ELR (cell line): Measurements from ENCODE around the gene DCUN1D3.
"Not testable (repeated sequence)": the region's sequence is repeated elsewhere in the genome, so short reads cannot be mapped to it uniquely, and the experiment has no call there.

ENCODE experiments used
- DNase-seq: peaks from one replicate; pipeline ENCODE4 v3.0.0-alpha.2; 2015; ENCODE audit warnings: low read depth

DCUN1D3 gene

DNA sequence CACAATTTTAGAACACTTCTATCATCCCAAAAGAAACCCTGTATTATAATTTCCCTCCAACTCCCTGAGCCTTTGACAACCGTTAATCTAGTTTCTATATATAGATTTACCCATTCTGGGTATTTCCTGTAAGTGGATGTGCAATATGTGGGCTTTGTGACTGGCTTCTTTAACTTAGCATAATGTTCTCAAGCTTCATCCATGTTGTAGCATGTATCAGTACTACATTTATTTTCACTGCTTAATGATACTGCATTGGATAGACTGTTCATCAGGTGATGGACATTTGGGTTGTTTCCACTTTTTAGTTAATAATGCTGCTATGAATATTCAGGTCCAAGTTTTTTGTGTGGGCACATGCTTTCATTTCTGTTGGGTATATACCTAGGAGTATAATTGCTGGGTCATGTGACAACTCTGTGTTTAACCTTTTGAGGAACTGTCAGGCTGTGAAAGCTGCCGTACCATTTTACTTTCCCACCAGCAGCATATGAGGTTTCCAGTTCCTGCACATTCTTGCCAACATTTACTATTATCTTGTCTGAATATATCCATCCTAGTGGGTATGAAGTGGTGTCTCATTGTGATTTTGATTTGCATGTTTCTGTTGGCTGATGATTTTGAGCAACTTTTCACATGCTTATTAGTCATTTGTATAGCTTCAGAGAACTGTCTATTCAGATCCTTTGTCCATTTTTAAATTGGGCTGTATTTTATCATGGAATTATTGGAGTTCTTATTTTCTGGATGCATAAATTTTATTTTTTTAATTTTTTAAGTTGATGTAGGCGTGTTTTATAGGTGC lies 77.4 kb downstream of the DCUN1D3 start:
- no peak for DNase-seq

DNA sequence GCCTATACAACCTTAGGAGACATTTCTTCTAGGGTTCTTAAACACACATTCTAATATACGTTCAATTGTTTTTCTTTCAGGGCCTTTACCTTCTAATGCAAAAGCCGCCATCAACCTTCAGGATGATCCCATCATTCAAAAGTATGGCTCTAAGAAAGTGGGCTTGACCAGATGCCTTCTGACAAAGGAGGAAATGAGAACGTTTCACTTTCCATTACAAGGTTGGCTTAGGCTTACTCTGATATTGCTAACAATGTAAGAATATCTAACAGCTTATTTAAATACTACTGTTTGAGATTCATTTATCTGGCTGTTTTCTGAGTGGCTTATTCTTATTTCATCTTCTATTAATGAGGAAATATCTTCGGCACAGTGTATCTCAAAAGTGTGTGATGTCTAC lies 78.5 kb downstream of the DCUN1D3 start:
- DNase-seq = no peak

DNA sequence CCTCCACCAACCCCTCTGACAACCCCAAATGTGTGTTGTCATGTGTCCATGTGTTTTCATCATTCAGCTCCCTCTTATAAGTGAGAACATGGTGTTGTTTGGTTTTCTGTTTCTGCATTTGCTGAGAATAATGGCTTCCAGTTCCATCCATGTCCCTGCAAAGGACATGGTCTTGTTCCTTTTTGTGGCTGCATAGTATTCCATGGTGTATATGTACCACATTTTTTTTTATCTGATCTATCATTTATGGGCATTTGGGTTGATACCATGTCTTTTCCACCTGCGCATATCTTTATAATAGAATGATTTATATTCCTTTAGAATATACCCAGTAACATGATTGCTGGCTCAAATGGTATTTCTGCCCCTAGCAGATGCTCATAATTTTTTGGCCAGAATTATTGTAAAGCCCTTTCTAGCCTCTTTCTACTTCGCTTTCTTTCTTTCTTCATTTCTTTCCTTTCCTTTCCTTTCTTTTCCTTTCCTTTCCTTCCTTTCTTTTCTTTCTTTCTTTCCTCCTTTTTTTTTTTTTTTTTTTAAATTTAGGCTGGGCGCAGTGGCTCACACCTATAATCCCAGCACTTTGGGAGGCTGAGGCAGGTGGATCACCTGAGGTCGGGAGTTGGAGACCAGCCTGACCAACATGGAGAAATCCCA lies 81.1 kb downstream of the DCUN1D3 start:
- no peak for DNase-seq

DNA sequence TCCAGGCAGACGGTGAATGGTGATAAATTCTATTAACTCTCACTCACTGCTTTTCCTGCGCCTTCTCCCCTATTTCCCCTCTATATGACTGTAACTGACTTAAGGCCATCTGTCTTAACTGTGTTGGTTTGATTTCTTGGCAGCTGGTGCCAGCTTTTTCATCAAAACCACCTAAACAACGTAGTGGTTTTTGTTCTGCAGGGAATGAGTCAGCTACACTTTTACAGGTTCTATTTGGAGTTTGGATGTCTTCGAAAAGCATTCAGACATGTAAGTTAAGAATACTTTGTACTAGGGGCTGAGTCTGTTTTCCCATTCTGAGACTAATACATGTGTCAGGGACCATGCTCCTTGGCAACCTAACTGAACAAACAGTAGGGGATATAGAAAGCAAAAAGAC lies 85.4 kb downstream of the DCUN1D3 start:
- no peak for DNase-seq

DNA sequence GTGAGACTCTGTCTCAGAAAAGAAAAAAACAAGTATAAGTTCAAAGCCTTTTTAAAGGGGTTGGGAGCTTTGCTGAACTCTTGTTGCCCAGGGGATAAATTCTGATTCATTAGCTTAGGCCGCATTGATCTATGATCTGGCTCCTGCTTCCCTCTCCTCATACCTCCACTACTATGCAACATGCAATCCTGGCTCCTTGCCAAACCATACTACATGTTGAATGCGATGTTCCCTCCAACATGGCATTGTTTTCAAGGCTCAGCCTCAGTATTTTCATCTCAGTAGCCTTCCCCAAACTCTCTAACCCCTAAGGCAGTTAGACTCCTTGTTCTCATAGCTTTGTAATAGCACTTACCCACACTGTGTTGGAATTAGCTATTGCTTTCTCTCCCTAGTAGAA lies 87.6 kb downstream of the DCUN1D3 start:
- DNase-seq = no peak

DNA sequence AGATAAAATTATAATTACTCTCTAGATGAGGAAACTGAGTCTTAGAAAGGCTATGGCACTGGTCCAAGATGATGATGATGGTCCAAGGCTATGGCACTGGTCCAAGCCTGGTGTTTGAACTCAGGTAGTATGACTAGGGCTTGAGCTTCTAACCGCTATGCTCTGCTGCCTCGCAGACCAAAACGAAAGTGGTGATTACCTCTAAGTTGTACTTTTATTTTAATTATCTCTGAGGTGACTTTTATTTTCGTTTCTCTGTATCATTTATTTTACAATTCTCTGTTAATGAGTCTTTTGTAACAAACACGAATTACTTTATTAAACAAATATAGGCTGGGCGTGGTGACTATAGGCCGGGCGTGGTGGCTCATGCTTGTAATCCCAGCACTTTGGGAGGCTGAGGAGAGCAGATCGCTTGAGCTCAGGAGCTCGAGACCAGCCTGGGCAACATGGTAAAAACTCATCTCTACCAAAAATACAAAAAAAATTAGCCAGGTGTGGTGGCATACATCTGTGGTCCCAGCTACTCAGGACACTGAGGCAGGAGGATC lies 88.2 kb downstream of the DCUN1D3 start:
- no peak for DNase-seq

DNA sequence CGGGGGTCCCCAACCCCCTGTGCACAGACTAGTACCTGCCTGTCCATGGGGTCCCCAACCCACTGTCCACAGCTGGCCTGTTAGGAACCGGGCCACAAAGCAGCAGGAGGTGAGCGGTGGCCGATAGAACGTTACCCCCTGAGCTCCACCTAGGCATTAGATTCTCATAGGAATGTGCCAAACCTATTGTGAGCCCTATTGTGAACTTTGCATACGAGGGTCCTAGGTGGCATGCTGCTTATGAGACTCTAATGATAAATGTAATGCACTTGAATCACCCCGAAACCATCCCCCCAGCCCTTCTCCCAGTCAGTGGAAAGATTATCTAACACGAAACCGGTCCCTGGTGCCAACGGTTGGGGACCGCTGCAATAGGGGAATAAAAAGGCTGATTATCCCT lies 92.3 kb downstream of the DCUN1D3 start:
- no peak for DNase-seq

DNA sequence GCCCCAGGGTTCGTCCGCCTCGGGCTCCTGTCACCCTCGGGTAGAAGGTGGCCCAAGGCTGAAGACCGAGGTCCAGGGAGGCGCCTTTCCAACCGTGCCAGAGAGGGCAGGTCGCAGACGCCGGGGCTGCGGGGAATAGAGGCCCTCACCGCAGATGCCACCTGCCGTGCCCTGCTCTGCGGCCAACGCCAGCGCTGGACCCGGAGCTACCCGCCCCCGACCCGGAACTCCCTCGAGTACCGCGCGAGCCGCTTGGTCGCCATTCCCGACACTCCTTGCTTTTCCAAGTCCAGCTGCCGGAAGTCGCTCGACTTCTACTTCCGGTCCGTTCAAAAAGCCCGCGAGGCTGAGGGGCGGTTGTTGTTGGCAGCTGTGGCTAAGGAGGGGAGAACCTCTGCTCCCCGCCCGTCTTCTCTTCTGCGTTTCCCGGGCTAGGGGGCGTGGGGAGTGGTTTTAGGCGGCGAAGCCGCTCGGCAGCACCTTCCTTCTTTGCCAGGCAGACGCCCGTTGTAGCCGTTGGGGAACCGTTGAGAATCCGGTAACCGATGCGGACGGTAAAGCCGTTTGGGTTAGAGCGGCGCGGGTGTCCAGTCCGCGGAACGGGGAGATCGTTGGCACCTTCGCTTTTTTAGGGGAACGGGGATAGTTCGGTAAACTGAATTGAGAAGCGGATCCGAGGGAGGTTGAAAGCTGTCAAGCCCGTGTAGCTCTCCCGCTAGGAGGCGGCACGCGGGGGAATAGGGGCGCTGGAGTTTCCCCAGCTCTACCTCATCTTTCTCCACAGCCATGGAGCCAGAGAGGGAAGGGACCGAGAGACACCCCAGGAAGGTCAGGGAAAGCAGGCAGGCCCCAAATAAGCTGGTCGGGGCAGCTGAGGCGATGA lies 93.7 kb downstream of the DCUN1D3 start, which contains the start of the genes ERI2 and REXO5:
Gene ERI2, minus strand, starts transcription at position 305 of the 883 bp plus-strand sequence. Its CDS starts 42 bp downstream, at position 263.
Gene REXO5, plus strand, starts transcription at position 360 of the 883 bp plus-strand sequence. Its CDS starts 427 bp downstream, at position 787.
- peak; percentile 95 for DNase-seq

DNA sequence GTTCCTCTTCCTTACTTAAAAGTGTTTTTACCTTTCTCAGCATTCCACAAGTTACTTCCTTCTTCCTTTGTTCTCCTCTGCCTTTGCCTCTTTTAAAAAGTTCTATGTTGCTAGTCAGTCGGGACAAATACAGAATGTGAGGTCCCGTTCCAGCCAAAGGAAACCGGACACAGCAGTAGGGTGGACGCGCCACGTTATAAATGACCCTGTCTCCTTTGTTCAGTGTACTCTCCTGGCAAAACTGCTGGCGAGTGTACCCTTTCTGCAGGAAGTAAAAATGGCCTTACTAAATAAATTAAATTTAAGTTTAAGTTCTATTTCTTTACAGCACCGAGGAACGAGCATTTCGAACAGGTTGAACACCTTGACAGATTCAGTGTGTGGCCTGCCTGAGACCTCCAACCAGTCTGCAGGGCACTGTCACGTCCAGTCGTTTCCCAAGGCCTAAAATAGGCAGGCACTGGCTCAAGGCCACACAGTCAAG lies 94.4 kb downstream of the DCUN1D3 start:
- DNase-seq = not testable (repeated sequence)
